DOHH2 (cell line): ENCODE data around the gene TKT.

Experiments
- CTCF ChIP-seq: fragments of 200-600 bp; sonication (generic); IDR thresholded peaks from one replicate; pipeline ENCODE4 v1.5.1; 2014; ENCODE audit warnings: antibody characterized with exemption, mild to moderate bottlenecking, low read depth, low read length; ENCODE audit not compliant: poor library complexity, severe bottlenecking
- EZH2phosphoT487 ChIP-seq: fragments of 200-600 bp; sonication (generic); IDR thresholded peaks from 2 replicates; pipeline ENCODE4 v1.6.1; 2017; ENCODE audit warnings: borderline replicate concordance, mild to moderate bottlenecking, antibody characterized with exemption, low read length, moderate library complexity, mixed read lengths

- TF ChIP-seq EZH2phosphoT487 (no peak), CTCF (no peak)
Observed at GRCh38 chr3:53221827-53222182, 34.0 kb downstream of the TKT start.
